HepG2 (cell line): Measurements from ENCODE around the gene NECTIN2. TPM values are rescaled to one million over a fixed set of nuclear protein-coding genes. Genes with fewer than 3 reads are reported as not detected.
A peak's percentile ranks its signal among the peaks of the same experiment; 100 is the strongest.

Experiments
- ARNT2 ChIP-seq: sonication (generic); formaldehyde crosslinking; IDR thresholded peaks from 2 replicates; pipeline ENCODE4 v1.8.0; 2022; ENCODE audit warnings: mild to moderate bottlenecking, low read depth, missing genetic modification reagents, moderate library complexity
- ASH2L ChIP-seq: fragments of 300-600, 200-600 bp; sonication (generic); IDR thresholded peaks from 2 replicates; pipeline ENCODE4 v1.7.0; 2017; ENCODE audit warnings: low read depth, mild to moderate bottlenecking, moderate library complexity, mixed read lengths, low read length; ENCODE audit not compliant: insufficient read length
- BORCS8-MEF2B ChIP-seq: sonication (generic); formaldehyde crosslinking; IDR thresholded peaks from 2 replicates; pipeline ENCODE4 v1.8.0; 2022; ENCODE audit warnings: mild to moderate bottlenecking, missing genetic modification reagents
- CREM ChIP-seq, 2 experiments: sonication (generic) in 1 of 2; formaldehyde crosslinking in 1 of 2; IDR thresholded peaks; 2 replicates each; pipeline versions ENCODE4 v1.4.0 to v1.6.1; 2016 to 2020; ENCODE audit warnings: antibody characterized with exemption in 1 of 2, mild to moderate bottlenecking in 1 of 2, missing genetic modification reagents in 1 of 2
- FLYWCH1 ChIP-seq: sonication (generic); formaldehyde crosslinking; IDR thresholded peaks from 2 replicates; pipeline ENCODE4 v1.8.1; 2023; ENCODE audit warnings: mild to moderate bottlenecking, missing genetic modification reagents
- HDAC6 ChIP-seq: fragments of 200-600 bp; sonication (generic); IDR thresholded peaks from 2 replicates; pipeline ENCODE4 v1.7.0; 2017; ENCODE audit warnings: mild to moderate bottlenecking, antibody characterized with exemption, low read length, low read depth
- LCORL ChIP-seq, 2 experiments: fragments of 450-650 bp in 1 of 2; sonication (generic) in 1 of 2; formaldehyde crosslinking in 1 of 2; IDR thresholded peaks; 2 replicates each; pipeline versions ENCODE4 v1.5.0 to v1.6.1; 2017 to 2020; ENCODE audit warnings: antibody characterized with exemption in 1 of 2, missing genetic modification reagents in 1 of 2
- MEIS1 ChIP-seq: sonication (generic); formaldehyde crosslinking; IDR thresholded peaks from 2 replicates; pipeline ENCODE4 v1.9.0; 2021; ENCODE audit warnings: mild to moderate bottlenecking, missing genetic modification reagents, moderate library complexity, borderline replicate concordance
- MYC ChIP-seq: sonication (generic); formaldehyde crosslinking; IDR thresholded peaks from 2 replicates; pipeline ENCODE4 v1.9.0; 2021; ENCODE audit warnings: missing genetic modification reagents, borderline replicate concordance
- NR3C1 ChIP-seq: sonication (generic); formaldehyde crosslinking; IDR thresholded peaks from 2 replicates; pipeline ENCODE4 v1.4.0; 2020; ENCODE audit warnings: missing genetic modification reagents
- PCBP1 ChIP-seq: fragments of 200-400 bp; formaldehyde crosslinking; IDR thresholded peaks from 2 replicates; pipeline ENCODE4 v1.6.1; 2017; ENCODE audit warnings: mild to moderate bottlenecking, low read depth, low read length, borderline replicate concordance
- POLR2G ChIP-seq: fragments of 200-400 bp; formaldehyde crosslinking; IDR thresholded peaks from 2 replicates; pipeline ENCODE4 v1.6.1; 2018; ENCODE audit warnings: mild to moderate bottlenecking, low read depth, low read length, moderate library complexity
- RARG ChIP-seq: sonication (generic); formaldehyde crosslinking; IDR thresholded peaks from 2 replicates; pipeline ENCODE4 v1.4.0; 2020; ENCODE audit warnings: low read depth, mild to moderate bottlenecking, missing genetic modification reagents
- REL ChIP-seq: sonication (generic); formaldehyde crosslinking; conservative IDR thresholded peaks from 2 replicates; pipeline ENCODE4 v1.8.0; 2022; ENCODE audit warnings: mild to moderate bottlenecking, missing genetic modification reagents, moderate library complexity
- SMYD3 ChIP-seq: sonication (generic); formaldehyde crosslinking; IDR thresholded peaks from 2 replicates; pipeline ENCODE4 v1.8.1; 2023; ENCODE audit warnings: mild to moderate bottlenecking, missing genetic modification reagents
- XRCC5 ChIP-seq: fragments of 200-400 bp; formaldehyde crosslinking; optimal IDR thresholded peaks from 2 replicates; pipeline ENCODE3; 2017; ENCODE audit warnings: mild to moderate bottlenecking, low read length
- ZBTB20 ChIP-seq: sonication (generic); formaldehyde crosslinking; IDR thresholded peaks from 2 replicates; pipeline ENCODE4 v1.8.1; 2023; ENCODE audit warnings: missing genetic modification reagents, low read depth, mild to moderate bottlenecking, borderline replicate concordance
- ZNF547 ChIP-seq: sonication (generic); formaldehyde crosslinking; IDR thresholded peaks from 2 replicates; pipeline ENCODE4 v1.5.1; 2020; ENCODE audit warnings: mild to moderate bottlenecking, missing genetic modification reagents
- ZNF569 ChIP-seq: sonication (generic); formaldehyde crosslinking; IDR thresholded peaks from 2 replicates; pipeline ENCODE4 v1.5.0; 2020; ENCODE audit warnings: mild to moderate bottlenecking, missing genetic modification reagents, moderate library complexity, borderline replicate concordance
- ZNF839 ChIP-seq: sonication (generic); formaldehyde crosslinking; IDR thresholded peaks from 2 replicates; pipeline ENCODE4 v1.4.0; 2020; ENCODE audit warnings: missing genetic modification reagents, mild to moderate bottlenecking, borderline replicate concordance
- polyA plus RNA-seq, 8 experiments: library from polyadenylated mRNA; depleted of rRNA in 3 of 8; stranded (reverse) in 7 of 8; unstranded in 1 of 8; fragments of >200 nt; fragmentation: Illumina TruSeq in 4 of 8; extraction: Trizol in 4 of 8; gene quantifications; 2 replicates each; pipeline versions ENCODE4 v1.2.1 to v1.2.3, GENCODE V29; 2011 to 2016; ENCODE audit warnings: low read depth in 4 of 8, missing spikeins in 1 of 8, mixed read lengths in 1 of 8; ENCODE audit not compliant: insufficient read depth in 1 of 8
- total RNA-seq, 5 experiments: library from RNA; depleted of rRNA; stranded (reverse); fragments of >200 nt; fragmentation: Illumina TruSeq; extraction: Trizol; gene quantifications; 2 replicates each; pipeline ENCODE4 v1.2.3, GENCODE V29; 2016; ENCODE audit warnings: low read depth in 1 of 5
- TF ChIP-seq, protein P1 (sequence below): sonication (generic); formaldehyde crosslinking; IDR thresholded peaks from 2 replicates; pipeline ENCODE4 v1.5.0; 2020; ENCODE audit warnings: mild to moderate bottlenecking, missing genetic modification reagents
- TF ChIP-seq, protein P2 (sequence below): sonication (generic); formaldehyde crosslinking; IDR thresholded peaks from 2 replicates; pipeline ENCODE4 v1.4.0; 2020; ENCODE audit warnings: missing genetic modification reagents

The NECTIN2 gene
- total and polyA plus RNA-seq, 2 of the 13 experiments (the other 11 are each of a cell fraction or from before 2014, with no cell fraction given): 75.4 to 114 TPM

DNA sequence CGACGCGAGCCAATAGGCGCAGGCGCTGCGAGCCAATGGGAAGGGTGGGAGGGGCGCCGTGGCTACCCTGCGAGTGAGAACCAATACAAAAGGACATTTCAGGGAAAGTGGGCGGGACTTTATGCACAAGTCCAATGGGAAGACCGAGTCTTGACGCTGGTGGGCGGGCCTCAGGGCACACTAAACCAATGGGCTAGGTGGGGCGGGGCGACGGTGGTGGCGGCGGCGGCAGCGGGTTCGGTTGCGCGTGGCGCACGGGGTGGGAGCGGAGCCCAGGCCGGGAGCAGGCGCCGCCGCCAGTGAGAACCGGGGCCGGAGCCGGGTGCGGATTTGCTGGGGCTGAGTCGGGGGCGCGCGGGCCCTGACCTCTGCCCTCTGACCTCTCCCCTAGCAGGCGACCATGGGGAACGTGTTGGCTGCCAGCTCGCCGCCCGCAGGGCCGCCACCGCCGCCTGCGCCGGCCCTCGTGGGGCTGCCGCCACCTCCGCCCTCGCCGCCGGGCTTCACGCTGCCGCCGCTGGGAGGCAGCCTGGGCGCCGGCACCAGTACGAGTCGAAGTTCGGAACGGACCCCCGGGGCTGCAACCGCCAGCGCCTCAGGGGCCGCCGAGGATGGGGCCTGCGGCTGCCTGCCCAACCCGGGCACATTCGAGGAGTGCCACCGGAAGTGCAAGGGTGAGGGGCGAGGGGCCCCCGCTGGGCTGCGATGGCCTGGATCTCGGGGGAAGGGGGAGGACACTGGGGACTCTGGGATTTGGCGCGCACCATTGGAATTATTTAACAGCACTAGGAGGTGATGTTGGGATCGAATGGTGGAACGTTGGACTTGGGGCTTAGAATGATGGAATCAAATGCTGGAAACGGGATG is 45.2 kb downstream of the NECTIN2 start, which contains the start of gene TOMM40 (continued):
- TF ChIP-seq ZNF839 (no peak), HDAC6 (no peak), MYC (CRISPR knock-in tag) (peak; percentile 82), SMYD3 (CRISPR knock-in tag) (no peak), XRCC5 (no peak), ASH2L (no peak), ARNT2 (CRISPR knock-in tag) (no peak), MEIS1 (CRISPR knock-in tag) (no peak), POLR2G (peak; percentile 66), REL (CRISPR knock-in tag) (no peak), ZNF547 (CRISPR knock-in tag) (no peak), PCBP1 (0 out of 2 replicates have a peak, but pooled peaks have one; percentile 19), RARG (no peak), CREM (IDR thresholded peaks at IDR 0.05) (peak; percentile 76), CREM (CRISPR knock-in tag; IDR thresholded peaks at IDR 0.05) (no peak), NR3C1 (CRISPR knock-in tag) (no peak), ZBTB20 (CRISPR knock-in tag) (0 out of 2 replicates have a peak, but pooled peaks have one; percentile 12), FLYWCH1 (no peak), LCORL (IDR thresholded peaks at IDR 0.05) (no peak), LCORL (CRISPR knock-in tag; IDR thresholded peaks at IDR 0.05) (no peak), BORCS8-MEF2B (CRISPR knock-in tag) (no peak), ZNF569 (CRISPR knock-in tag) (no peak)
- TF ChIP-seq, protein P1, sequence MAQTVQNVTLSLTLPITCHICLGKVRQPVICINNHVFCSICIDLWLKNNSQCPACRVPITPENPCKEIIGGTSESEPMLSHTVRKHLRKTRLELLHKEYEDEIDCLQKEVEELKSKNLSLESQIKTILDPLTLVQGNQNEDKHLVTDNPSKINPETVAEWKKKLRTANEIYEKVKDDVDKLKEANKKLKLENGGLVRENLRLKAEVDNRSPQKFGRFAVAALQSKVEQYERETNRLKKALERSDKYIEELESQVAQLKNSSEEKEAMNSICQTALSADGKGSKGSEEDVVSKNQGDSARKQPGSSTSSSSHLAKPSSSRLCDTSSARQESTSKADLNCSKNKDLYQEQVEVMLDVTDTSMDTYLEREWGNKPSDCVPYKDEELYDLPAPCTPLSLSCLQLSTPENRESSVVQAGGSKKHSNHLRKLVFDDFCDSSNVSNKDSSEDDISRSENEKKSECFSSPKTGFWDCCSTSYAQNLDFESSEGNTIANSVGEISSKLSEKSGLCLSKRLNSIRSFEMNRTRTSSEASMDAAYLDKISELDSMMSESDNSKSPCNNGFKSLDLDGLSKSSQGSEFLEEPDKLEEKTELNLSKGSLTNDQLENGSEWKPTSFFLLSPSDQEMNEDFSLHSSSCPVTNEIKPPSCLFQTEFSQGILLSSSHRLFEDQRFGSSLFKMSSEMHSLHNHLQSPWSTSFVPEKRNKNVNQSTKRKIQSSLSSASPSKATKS: no peak
- TF ChIP-seq, protein P2, sequence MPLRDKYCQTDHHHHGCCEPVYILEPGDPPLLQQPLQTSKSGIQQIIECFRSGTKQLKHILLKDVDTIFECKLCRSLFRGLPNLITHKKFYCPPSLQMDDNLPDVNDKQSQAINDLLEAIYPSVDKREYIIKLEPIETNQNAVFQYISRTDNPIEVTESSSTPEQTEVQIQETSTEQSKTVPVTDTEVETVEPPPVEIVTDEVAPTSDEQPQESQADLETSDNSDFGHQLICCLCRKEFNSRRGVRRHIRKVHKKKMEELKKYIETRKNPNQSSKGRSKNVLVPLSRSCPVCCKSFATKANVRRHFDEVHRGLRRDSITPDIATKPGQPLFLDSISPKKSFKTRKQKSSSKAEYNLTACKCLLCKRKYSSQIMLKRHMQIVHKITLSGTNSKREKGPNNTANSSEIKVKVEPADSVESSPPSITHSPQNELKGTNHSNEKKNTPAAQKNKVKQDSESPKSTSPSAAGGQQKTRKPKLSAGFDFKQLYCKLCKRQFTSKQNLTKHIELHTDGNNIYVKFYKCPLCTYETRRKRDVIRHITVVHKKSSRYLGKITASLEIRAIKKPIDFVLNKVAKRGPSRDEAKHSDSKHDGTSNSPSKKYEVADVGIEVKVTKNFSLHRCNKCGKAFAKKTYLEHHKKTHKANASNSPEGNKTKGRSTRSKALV (CRISPR knock-in tag): no peak
